ENCODE data around the gene PAK5. TPM values are rescaled to one million over a fixed set of nuclear protein-coding genes. Genes with fewer than 3 reads are reported as not detected.
A peak's percentile ranks its signal among the peaks of the same experiment; 100 is the strongest.

The PAK5 gene
- total and polyA plus RNA-seq, 2 of the 13 experiments (the other 11 are each of a cell fraction or from before 2014, with no cell fraction given) = not detected

- WGBS (ENCODE audit: low lambda C conversion rate) = 32% methylated on average over 28 of the region's 28 CpGs
- FAIRE-seq (no peak), DNase-seq (ENCODE audit: low spot score) (no peak), ATAC-seq (no peak)
- H3K9ac ChIP-seq (ENCODE audit: insufficient read depth, low read depth, low read length) = no peak overlapping the region
- no peaks in the 10 kb centered on the region for H4K20me1 ChIP-seq (ENCODE audit: insufficient read depth, low read length)
- no TSS peak for BruUV-seq (replicated peaks)
- no peak overlapping the region for H3K4me2 ChIP-seq (ENCODE audit: low read depth, low read length)
- H3K27ac ChIP-seq (ENCODE audit: extremely low read length, insufficient read depth, low read length) = no peak overlapping the region
- no peaks in the 10 kb centered on the region for H3K9me3 ChIP-seq (ENCODE audit: low read length)
- peaks cover 2 to 62% of the 10 kb centered on the region in 2 experiments; a peak in 4 of 5 replicates for H3K27me3 ChIP-seq (ENCODE audit: control insufficient read depth in 1 of 2, insufficient read depth in 2 of 2, low read length in 2 of 2)
- intact Hi-C loops (cut with micrococcal nuclease; ENCODE audit: unreplicated experiment) = no loop called here
- in situ Hi-C loops (cut with HindIII; ENCODE audit: extremely low pct_ligation_motif_present, low pct_unique_long_range_greater_than_20kb) = no loop called here
- POLR2A ChIA-PET = no interaction called here
- CTCF ChIA-PET (ENCODE audit: low intra/inter-chr PET ratio, low total read pairs) = no interaction called here
- no peaks in the 10 kb centered on the region for H3K36me3 ChIP-seq (replicated peaks in 1 of 2; ENCODE audit: control insufficient read depth in 1 of 2, insufficient read depth in 2 of 2, low read length in 2 of 2)
- H2AFZ ChIP-seq (ENCODE audit: low read length) = no peak overlapping the region
- H3K4me3 ChIP-seq (replicated peaks in 1 of 3; ENCODE audit: insufficient read depth in 1 of 3, low read depth in 2 of 3, low read length in 3 of 3) = no peak overlapping the region
- no peaks in the 10 kb centered on the region for H3K79me2 ChIP-seq (ENCODE audit: insufficient read depth, low read length)
- TF ChIP-seq CBFB (CRISPR knock-in tag; IDR thresholded peaks at IDR 0.05) = no peak
- TF ChIP-seq RBM39 (IDR thresholded peaks at IDR 0.05; ENCODE audit: low read depth, low read length, poor library complexity, severe bottlenecking) = no peak
- no peak for TF ChIP-seq ATF3 (CRISPR knock-in tag; IDR thresholded peaks at IDR 0.05)
- TF ChIP-seq ZNF780A (CRISPR knock-in tag; IDR thresholded peaks at IDR 0.05) = no peak
- TF ChIP-seq DNMT3B (CRISPR knock-in tag; conservative IDR thresholded peaks at IDR 0.05) = no peak
- no peaks in the 10 kb centered on the region for H3K4me1 ChIP-seq (ENCODE audit: insufficient read depth, low read length)
These were observed 322.5 kb downstream of the PAK5 start for GRCh38 chr20:9516234-9516871.

- Histone ChIP-seq H3K9ac (ENCODE audit: insufficient read depth, low read depth, low read length) (no peak overlapping the region), H4K20me1 (ENCODE audit: insufficient read depth, low read length) (no peaks in the 10 kb centered on the region), H3K79me2 (ENCODE audit: insufficient read depth, low read length) (no peaks in the 10 kb centered on the region), H3K36me3 (replicated peaks in 1 of 2; ENCODE audit: control insufficient read depth in 1 of 2, insufficient read depth in 2 of 2, low read length in 2 of 2) (no peaks in the 10 kb centered on the region), H3K4me3 (replicated peaks in 1 of 3; ENCODE audit: insufficient read depth in 1 of 3, low read depth in 2 of 3, low read length in 3 of 3) (no peak overlapping the region), H3K27ac (ENCODE audit: extremely low read length, insufficient read depth, low read length) (no peak overlapping the region), H3K4me1 (ENCODE audit: insufficient read depth, low read length) (no peaks in the 10 kb centered on the region), H2AFZ (ENCODE audit: low read length) (no peak overlapping the region), H3K27me3 (ENCODE audit: control insufficient read depth in 1 of 2, insufficient read depth in 2 of 2, low read length in 2 of 2) (peaks cover 2 to 62% of the 10 kb centered on the region in 2 experiments; a peak in 4 of 5 replicates), H3K4me2 (ENCODE audit: low read depth, low read length) (no peak overlapping the region), H3K9me3 (ENCODE audit: low read length) (no peaks in the 10 kb centered on the region)
- WGBS (ENCODE audit: low lambda C conversion rate) = 49% methylated on average over 31 of the region's 38 CpGs
- TF ChIP-seq ZNF446 (CRISPR knock-in tag; IDR thresholded peaks at IDR 0.05) = 0 out of 2 replicates have a peak, but pooled peaks have one; percentile 31
- TF ChIP-seq SIX4 (CRISPR knock-in tag; IDR thresholded peaks at IDR 0.05) = no peak
- in situ Hi-C loops (cut with HindIII; ENCODE audit: extremely low pct_ligation_motif_present, low pct_unique_long_range_greater_than_20kb) = no loop called here
- intact Hi-C loops (cut with micrococcal nuclease; ENCODE audit: unreplicated experiment) = no loop called here
- FAIRE-seq (no peak), DNase-seq (ENCODE audit: low spot score) (no peak), ATAC-seq (no peak)
- POLR2A ChIA-PET = no interaction called here
- CTCF ChIA-PET (ENCODE audit: low intra/inter-chr PET ratio, low total read pairs) = no interaction called here
- BruUV-seq (replicated peaks) = no TSS peak
These were observed 323.1 kb downstream of the PAK5 start for GRCh38 chr20:9515741-9516233.
